ENCODE results near the gene SYCN. TPM values are rescaled to one million over a fixed set of nuclear protein-coding genes. Genes with fewer than 3 reads are reported as not detected.

Gene SYCN
- total RNA-seq, 1 experiment from 2014 or later, result not detected

- no peak for TF ChIP-seq MAX (IDR thresholded peaks at IDR 0.05)
Measured at GRCh38 chr19:39203372-39204341, at the start of gene SYCN (continued).

GRCh38 chr19:39253374-39254149 lies 49.5 kb upstream of the SYCN start:
- Histone ChIP-seq H3K79me2 (ENCODE audit: insufficient read depth, low read length) (no peaks in the 10 kb centered on the region), H3K9ac (ENCODE audit: low read length) (no peak overlapping the region), H3K36me3 (ENCODE audit: control insufficient read depth in 1 of 2, insufficient read depth in 2 of 2, low read length in 2 of 2) (no peaks in the 10 kb centered on the region), H3K27me3 (ENCODE audit: insufficient read depth, low read length) (no peaks in the 10 kb centered on the region), H3K4me1 (ENCODE audit: control insufficient read depth in 1 of 2, insufficient read depth in 2 of 2, low read length in 2 of 2) (peaks cover 3 to 12% of the 10 kb centered on the region in 2 experiments; a peak in 2 of 4 replicates), H4K20me1 (ENCODE audit: insufficient read depth) (no peaks in the 10 kb centered on the region), H3K9me2 (ENCODE audit: insufficient read depth) (no peaks in the 10 kb centered on the region), H3K4me3 (replicated peaks in 1 of 2; ENCODE audit: low read depth in 1 of 2, low read length in 2 of 2) (no peak overlapping the region), H3K27ac (ENCODE audit: low read depth, low read length) (no peak overlapping the region), H3K4me2 (ENCODE audit: low read length) (no peak overlapping the region), H3K9me3 (ENCODE audit: control insufficient read depth in 1 of 2, insufficient read depth in 1 of 2, low read depth in 1 of 2, low read length in 2 of 2) (no peaks in the 10 kb centered on the region), H2AFZ (ENCODE audit: low read depth, low read length, poor library complexity, severe bottlenecking) (no peak overlapping the region)
- DNase-seq (ENCODE audit: low read depth, low spot score) (no peak), ATAC-seq (no peak)
- TF ChIP-seq CBX3 (IDR thresholded peaks at IDR 0.05; ENCODE audit: low read depth), result no peak
- no peak for TF ChIP-seq SIN3A (IDR thresholded peaks at IDR 0.05; ENCODE audit: low read depth)
- no peak for TF ChIP-seq EZH2 (IDR thresholded peaks at IDR 0.05)
- no peak for TF ChIP-seq ZFX (IDR thresholded peaks at IDR 0.05)
- no peak for TF ChIP-seq YY1 (IDR thresholded peaks at IDR 0.05; ENCODE audit: extremely low read depth, insufficient replicate concordance, low read depth, low read length)
- TF ChIP-seq CTCF (IDR thresholded peaks at IDR 0.05 in 2 of 3, conservative IDR thresholded peaks at IDR 0.05 in 1 of 3; ENCODE audit: borderline replicate concordance in 1 of 3, insufficient read depth in 1 of 3, low read depth in 2 of 3, low read length in 2 of 3), result no peak
- no peak for TF ChIP-seq MAX (IDR thresholded peaks at IDR 0.05)
- TF ChIP-seq SRF (IDR thresholded peaks at IDR 0.05; ENCODE audit: low read depth), result no peak
- TF ChIP-seq TCF7L2 (IDR thresholded peaks at IDR 0.05; ENCODE audit: borderline replicate concordance, extremely low read depth, insufficient read depth, insufficient read length), result no peak
- TF ChIP-seq REST (IDR thresholded peaks at IDR 0.05; ENCODE audit: low read depth), result no peak
- ChIA-PET RAD21 (ENCODE audit: low non-redundant PET in 1 of 2, low total read pairs in 2 of 2, uncharacterized antibody in 2 of 2, unreplicated experiment in 2 of 2) (no interaction called here), CTCF (no interaction called here), POLR2A (no interaction called here)
- BruUV-seq (replicated peaks), result no TSS peak
- intact Hi-C loops (cut with micrococcal nuclease), result no loop called here

Measured in HCT116 (cell line).